Subcutaneous adipose tissue (tissue), 4 donors: ENCODE data around the gene PANX2. TPM values are rescaled to one million over a fixed set of nuclear protein-coding genes. Genes with fewer than 3 reads are reported as not detected.

Experiments used
- CTCF ChIP-seq: fragments of 450-650 bp; IDR thresholded peaks from one replicate; pipeline ENCODE4 v1.5.1; 2016; ENCODE audit warnings: low read depth, mild to moderate bottlenecking, control low read depth, antibody characterized with exemption, moderate library complexity
- total RNA-seq, 4 donors: library from RNA; depleted of rRNA; stranded (reverse); fragments of >200 nt; gene quantifications; one replicate each; pipeline ENCODE4 v1.1.0, GENCODE V29; 2016

Gene PANX2
- total RNA-seq, 4 donors from 2014 or later = 0.44 TPM; not detected in 3

GRCh38 chr22:50180727-50181521 is 10.4 kb downstream of the PANX2 start:
- TF ChIP-seq CTCF = no peak

- no peak for TF ChIP-seq CTCF
Measured at GRCh38 chr22:50182176-50183081, 11.9 kb downstream of the PANX2 start.

GRCh38 chr22:50183141-50183971 is 12.8 kb downstream of the PANX2 start:
- no peak for TF ChIP-seq CTCF

- no peak for TF ChIP-seq CTCF
Measured at GRCh38 chr22:50184004-50184901, 13.7 kb downstream of the PANX2 start.

- no peak for TF ChIP-seq CTCF
Measured at GRCh38 chr22:50184902-50185374, 14.4 kb downstream of the PANX2 start.

- no peak for TF ChIP-seq CTCF
Measured at GRCh38 chr22:50185375-50186087, 15.0 kb downstream of the PANX2 start, which contains the start of gene TRABD. Gene TRABD (plus strand): TSS chr22:50185913. CDS start chr22:50193061, 7,148 bp downstream.
